GM23248 (cell line): Measurements from ENCODE around the gene EVA1B. TPM values are rescaled to one million over a fixed set of nuclear protein-coding genes. Genes with fewer than 3 reads are reported as not detected.

Source experiments
- DNase-seq: peaks from one replicate; pipeline ENCODE4 v3.0.0-alpha.2; 2015
- H2AFZ ChIP-seq: fragments of 200-600 bp; sonication (generic); 2 replicates; pipeline ENCODE4 v1.6.1; 2016; ENCODE audit warnings: antibody characterized with exemption
- H3F3A ChIP-seq: fragments of 200-600 bp; sonication (generic); 2 replicates; pipeline ENCODE4 v1.6.1; 2016; ENCODE audit warnings: mild to moderate bottlenecking, antibody characterized with exemption, mixed run types; ENCODE audit not compliant: insufficient read depth
- H3K27ac ChIP-seq: fragments of 200-600 bp; sonication (generic); 2 replicates; pipeline ENCODE4 v1.5.1; 2016; ENCODE audit warnings: mild to moderate bottlenecking
- H3K27me3 ChIP-seq: fragments of 200-600 bp; sonication (generic); replicated peaks from 2 replicates; pipeline ENCODE4 v1.6.1; 2016; ENCODE audit warnings: mild to moderate bottlenecking; ENCODE audit not compliant: insufficient read depth
- H3K36me3 ChIP-seq: fragments of 200-600 bp; sonication (generic); 2 replicates; pipeline ENCODE4 v1.6.1; 2016; ENCODE audit warnings: low read depth, mild to moderate bottlenecking
- H3K4me1 ChIP-seq: fragments of 200-600 bp; sonication (generic); 2 replicates; pipeline ENCODE4 v1.6.1; 2016; ENCODE audit warnings: mild to moderate bottlenecking; ENCODE audit not compliant: insufficient read depth
- H3K4me2 ChIP-seq: fragments of 200-600 bp; sonication (generic); one replicate; pipeline ENCODE4 v1.6.1; 2016; ENCODE audit warnings: mild to moderate bottlenecking; ENCODE audit not compliant: unreplicated experiment
- H3K4me3 ChIP-seq: fragments of 200-600 bp; sonication (generic); 2 replicates; pipeline ENCODE4 v1.5.1; 2016; ENCODE audit warnings: mild to moderate bottlenecking
- H3K79me2 ChIP-seq: fragments of 200-600 bp; sonication (generic); 2 replicates; pipeline ENCODE4 v1.6.1; 2016; ENCODE audit warnings: mild to moderate bottlenecking; ENCODE audit not compliant: insufficient read depth
- H3K9ac ChIP-seq: fragments of 200-600 bp; sonication (generic); 2 replicates; pipeline ENCODE4 v1.6.1; 2016; ENCODE audit warnings: mild to moderate bottlenecking
- H3K9me2 ChIP-seq: fragments of 200-600 bp; sonication (generic); 2 replicates; pipeline ENCODE4 v1.6.1; 2016; ENCODE audit warnings: mixed run types, mild to moderate bottlenecking, moderate library complexity; ENCODE audit not compliant: insufficient read depth
- H3K9me3 ChIP-seq: fragments of 200-600 bp; sonication (generic); one replicate; pipeline ENCODE4 v1.6.1; 2017; ENCODE audit warnings: low read depth
- H4K20me1 ChIP-seq: fragments of 200-600 bp; sonication (generic); 2 replicates; pipeline ENCODE4 v1.6.0; 2016; ENCODE audit not compliant: insufficient read depth
- EZH2 ChIP-seq: fragments of 200-600 bp; sonication (generic); IDR thresholded peaks from 2 replicates; pipeline ENCODE4 v1.6.1; 2018; ENCODE audit warnings: antibody characterized with exemption, mild to moderate bottlenecking; ENCODE audit not compliant: insufficient read depth, poor library complexity, severe bottlenecking
- EZH2phosphoT487 ChIP-seq: fragments of 200-600 bp; sonication (generic); IDR thresholded peaks from 2 replicates; pipeline ENCODE4 v1.6.1; 2018; ENCODE audit warnings: antibody characterized with exemption, moderate library complexity, mild to moderate bottlenecking, low read depth; ENCODE audit not compliant: insufficient read depth
- WGBS, 2 experiments: methylation state at CpG; one replicate each; pipeline ENCODE4 v1.1.6; 2015 to 2017; ENCODE audit warnings: low lambda C conversion rate in 2 of 2, low coverage in 1 of 2; ENCODE audit errors: missing lambda C conversion rate in 2 of 2; 5-methylcytosine and 5-hydroxymethylcytosine counted together
- in situ Hi-C: fragments of 300-500 bp; cut with MboI; formaldehyde crosslinking; loops from 2 replicates; pipeline ENCODE4 v1.15.0; 2020
- polyA plus RNA-seq: library from polyadenylated mRNA; unstranded; fragments of >200 nt; fragmentation: Nextera tagmentation; extraction: Ambion mirVana; gene quantifications from 2 replicates; pipeline ENCODE4 v1.2.1, GENCODE V29; 2016
- total RNA-seq: library from RNA; depleted of rRNA; stranded (reverse); fragments of >200 nt; shearing (Covaris generic); gene quantifications from 2 replicates; pipeline ENCODE4 v1.2.3, GENCODE V29; 2014

The EVA1B gene
- total and polyA plus RNA-seq, 2 experiments from 2014 or later: 95.0 to 328 TPM

- Histone ChIP-seq H3K4me3 (no peak overlapping the region), H3K9me3 (no peaks in the 10 kb centered on the region), H3K36me3 (no peaks in the 10 kb centered on the region; the same call in 1 of the 2 replicates), H3K9me2 (no peaks in the 10 kb centered on the region), H3K79me2 (no peaks in the 10 kb centered on the region), H3F3A (peaks cover 7% of the 10 kb centered on the region), H3K27ac (no peak overlapping the region), H2AFZ (no peak overlapping the region), H4K20me1 (no peaks in the 10 kb centered on the region), H3K4me1 (peaks cover 12% of the 10 kb centered on the region), H3K27me3 (no peaks in the 10 kb centered on the region), H3K9ac (no peak overlapping the region), H3K4me2 (no peak overlapping the region)
- WGBS, 2 experiments: 79 to 80% methylated on average over 29 to 34 of the region's 34 CpGs
- TF ChIP-seq EZH2phosphoT487: no peak
- TF ChIP-seq EZH2: no peak
- no peak for DNase-seq
- in situ Hi-C loops: no loop called here
Measured at GRCh38 chr1:36341626-36342320, 18.3 kb upstream of the EVA1B start.

DNA sequence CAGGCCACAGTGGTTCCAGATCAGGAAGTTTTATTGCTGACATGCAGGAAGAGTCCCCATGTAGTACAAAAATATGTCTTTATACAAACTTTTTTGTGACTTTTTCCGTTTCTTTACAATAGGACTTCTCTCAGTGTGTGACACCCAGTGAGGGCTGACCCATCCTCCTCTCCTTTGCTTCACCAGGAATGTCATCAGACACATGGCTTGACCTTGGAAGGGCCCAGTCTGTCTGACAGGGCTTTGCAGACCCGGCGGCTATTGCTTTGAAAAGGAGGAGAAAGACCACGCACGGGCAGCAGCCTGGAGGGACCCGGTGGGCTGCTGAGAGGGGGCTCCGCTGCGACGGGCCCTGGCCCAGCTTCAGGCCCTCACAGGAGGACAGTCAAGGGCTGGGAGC lies 16.2 kb upstream of the EVA1B start:
- no peaks in the 10 kb centered on the region for H4K20me1 ChIP-seq
- in situ Hi-C loops: no loop called here

DNA sequence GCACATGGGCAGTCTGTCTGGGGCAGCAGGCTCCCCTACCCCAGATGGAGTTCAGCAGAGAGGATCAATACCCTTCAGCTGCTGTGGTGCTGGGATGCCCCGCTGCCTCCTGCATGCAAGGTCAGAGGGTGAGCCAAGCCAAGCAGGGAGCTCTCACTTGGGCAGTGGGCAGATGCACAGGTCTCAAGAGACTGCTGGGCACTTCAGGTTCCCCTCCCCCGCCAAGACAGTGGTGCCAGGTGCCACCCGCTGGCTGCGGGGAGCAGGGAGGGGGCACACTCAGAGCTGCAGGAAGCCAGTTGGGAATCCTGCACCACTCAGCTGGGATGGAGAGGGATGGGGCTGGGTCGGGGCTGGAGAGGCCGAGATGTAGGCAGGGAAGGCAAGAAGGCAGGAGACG lies 15.8 kb upstream of the EVA1B start:
- no peak for DNase-seq
- TF ChIP-seq EZH2 (no peak), EZH2phosphoT487 (no peak)
- WGBS, 2 experiments: 89 to 90% methylated on average over 7 of the region's 7 CpGs
- in situ Hi-C loops: no loop called here
- no peaks in the 10 kb centered on the region for H4K20me1 ChIP-seq
- no peak overlapping the region for H2AFZ ChIP-seq
- H3K9ac ChIP-seq: no peak overlapping the region
- no peak overlapping the region for H3K27ac ChIP-seq
- H3K9me3 ChIP-seq: no peaks in the 10 kb centered on the region
- H3K4me3 ChIP-seq: no peak overlapping the region
- H3K4me2 ChIP-seq: no peak overlapping the region
- H3F3A ChIP-seq: peaks cover 7% of the 10 kb centered on the region
- peaks cover 12% of the 10 kb centered on the region for H3K4me1 ChIP-seq
- H3K79me2 ChIP-seq: no peaks in the 10 kb centered on the region
- no peaks in the 10 kb centered on the region for H3K27me3 ChIP-seq
- no peaks in the 10 kb centered on the region for H3K9me2 ChIP-seq
- H3K36me3 ChIP-seq: no peaks in the 10 kb centered on the region

More for the DNA sequence above, 16.2 kb upstream of the EVA1B start:
- Histone ChIP-seq H3K9me2 (no peaks in the 10 kb centered on the region), H3K27ac (no peak overlapping the region), H3K4me1 (peaks cover 12% of the 10 kb centered on the region), H2AFZ (no peak overlapping the region), H3K27me3 (no peaks in the 10 kb centered on the region), H3K79me2 (no peaks in the 10 kb centered on the region), H3K9ac (no peak overlapping the region), H3F3A (peaks cover 7% of the 10 kb centered on the region), H3K4me2 (no peak overlapping the region), H3K9me3 (no peaks in the 10 kb centered on the region), H3K36me3 (no peaks in the 10 kb centered on the region), H3K4me3 (no peak overlapping the region)
- DNase-seq: no peak
- WGBS, 2 experiments: 86 to 90% methylated on average over 9 of the region's 9 CpGs
- TF ChIP-seq EZH2: no peak
- TF ChIP-seq EZH2phosphoT487: no peak

GRCh38 chr1:36337830-36338229 lies 14.4 kb upstream of the EVA1B start:
- no peak overlapping the region for H3K9ac ChIP-seq
- H3K27me3 ChIP-seq: no peaks in the 10 kb centered on the region
- no peak overlapping the region for H3K4me3 ChIP-seq
- no peaks in the 10 kb centered on the region for H3K79me2 ChIP-seq
- no peaks in the 10 kb centered on the region for H4K20me1 ChIP-seq
- H3K36me3 ChIP-seq: no peaks in the 10 kb centered on the region
- TF ChIP-seq EZH2phosphoT487 (no peak), EZH2 (no peak)
- no peaks in the 10 kb centered on the region for H3F3A ChIP-seq
- no peak for DNase-seq
- no peak overlapping the region for H3K27ac ChIP-seq
- peaks cover 2% of the 10 kb centered on the region; the same call in 1 of the 2 replicates for H3K4me1 ChIP-seq
- no peaks in the 10 kb centered on the region for H3K9me2 ChIP-seq
- WGBS, 2 experiments: 97 to 99% methylated on average over 6 of the region's 6 CpGs
- H3K9me3 ChIP-seq: no peaks in the 10 kb centered on the region
- no peak overlapping the region for H2AFZ ChIP-seq
- H3K4me2 ChIP-seq: no peak overlapping the region
- in situ Hi-C loops: no loop called here
